IPS-NIHi7 (cell line): ENCODE results near the gene APP.

Source experiments
- DNase-seq: peaks from one replicate; pipeline ENCODE4 v3.0.0; 2012; ENCODE audit warnings: mixed read lengths; ENCODE audit errors: extremely low spot score

The APP gene

GRCh38 chr21:25979845-25980616 is 190.5 kb downstream of the APP start:
- DNase-seq = no peak

- DNase-seq = no peak
These were observed 193.4 kb downstream of the APP start for GRCh38 chr21:25977068-25977611.

- no peak for DNase-seq
These were observed 195.6 kb downstream of the APP start for GRCh38 chr21:25974964-25975363.

- no peak for DNase-seq
These were observed 200.2 kb downstream of the APP start for GRCh38 chr21:25970254-25970930.

- no peak for DNase-seq
These were observed 202.6 kb downstream of the APP start for GRCh38 chr21:25967901-25968438.

GRCh38 chr21:25967181-25967900 is 203.2 kb downstream of the APP start:
- DNase-seq = no peak

- no peak for DNase-seq
These were observed 204.4 kb downstream of the APP start for GRCh38 chr21:25965951-25966707.

- no peak for DNase-seq
These were observed 205.6 kb downstream of the APP start for GRCh38 chr21:25964926-25965325.

GRCh38 chr21:25964015-25964414 is 206.6 kb downstream of the APP start:
- DNase-seq = no peak

GRCh38 chr21:25963181-25963580 is 207.4 kb downstream of the APP start:
- no peak for DNase-seq

- DNase-seq = peak; percentile 22
These were observed 209.5 kb downstream of the APP start for GRCh38 chr21:25961042-25961441.

GRCh38 chr21:25960402-25960801 is 210.2 kb downstream of the APP start:
- peak; percentile 29 for DNase-seq

- no peak for DNase-seq
These were observed 210.8 kb downstream of the APP start for GRCh38 chr21:25959799-25960198.

- no peak for DNase-seq
These were observed 213.4 kb downstream of the APP start for GRCh38 chr21:25956993-25957714.

- DNase-seq = no peak
These were observed 214.9 kb downstream of the APP start for GRCh38 chr21:25955646-25956045.

GRCh38 chr21:25953659-25954058 is 216.9 kb downstream of the APP start:
- no peak for DNase-seq

GRCh38 chr21:25953196-25953595 is 217.4 kb downstream of the APP start:
- no peak for DNase-seq

- no peak for DNase-seq
These were observed 218.3 kb downstream of the APP start for GRCh38 chr21:25952306-25952705.

GRCh38 chr21:25949701-25950100 is 220.9 kb downstream of the APP start:
- DNase-seq = no peak

- DNase-seq = no peak
These were observed 225.8 kb downstream of the APP start for GRCh38 chr21:25944672-25945213.
